GM20000 (cell line): Measurements from ENCODE around the gene NOL3.

ENCODE experiments used
- DNase-seq: peaks from one replicate; pipeline ENCODE4 v3.0.0; 2012; ENCODE audit warnings: low spot score
- TF ChIP-seq, protein P1 (sequence below): IDR thresholded peaks from 2 replicates; pipeline ENCODE4 v1.5.1; 2012; ENCODE audit warnings: mild to moderate bottlenecking, control low read depth; ENCODE audit errors: extremely low read depth, missing control alignments

Gene NOL3

DNA sequence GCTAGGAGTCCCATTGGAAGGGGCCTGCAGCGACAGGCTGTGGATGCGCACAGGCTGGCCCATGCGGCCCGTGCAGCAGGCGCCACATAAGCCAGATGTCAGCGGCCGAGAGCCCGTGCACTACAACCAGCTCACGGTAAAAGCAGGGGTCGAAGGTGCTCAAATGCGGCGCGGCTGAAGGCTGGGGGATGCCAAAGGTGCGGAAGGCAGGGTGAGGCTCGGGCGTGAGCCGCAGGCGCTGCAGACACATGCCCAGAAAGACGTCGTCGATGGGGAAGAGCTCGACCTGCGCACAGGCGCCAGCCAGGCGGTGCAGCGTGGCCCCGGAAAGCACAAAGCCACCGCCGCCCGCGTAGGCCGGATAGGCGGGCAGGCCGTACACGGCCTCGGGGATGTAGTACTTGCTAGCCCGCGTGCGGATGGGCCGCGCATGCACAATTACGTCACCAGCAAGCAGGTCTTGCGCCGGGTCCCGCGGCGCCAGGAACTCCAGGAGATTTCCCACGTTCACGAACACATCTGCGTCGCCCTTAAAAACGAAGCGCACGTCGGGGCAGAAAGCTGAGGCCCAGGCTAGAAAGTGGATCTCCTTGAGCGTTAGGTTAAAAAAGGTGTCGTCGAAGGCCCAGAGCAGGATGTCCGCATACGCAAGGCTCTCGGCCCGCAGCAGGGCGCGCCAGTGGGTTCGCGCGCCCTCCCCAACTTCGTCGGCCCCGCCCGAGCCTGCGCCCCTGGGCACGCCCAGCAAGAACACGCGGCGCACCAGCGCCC is 20.9 kb upstream of the NOL3 start:
- TF ChIP-seq, protein P1, sequence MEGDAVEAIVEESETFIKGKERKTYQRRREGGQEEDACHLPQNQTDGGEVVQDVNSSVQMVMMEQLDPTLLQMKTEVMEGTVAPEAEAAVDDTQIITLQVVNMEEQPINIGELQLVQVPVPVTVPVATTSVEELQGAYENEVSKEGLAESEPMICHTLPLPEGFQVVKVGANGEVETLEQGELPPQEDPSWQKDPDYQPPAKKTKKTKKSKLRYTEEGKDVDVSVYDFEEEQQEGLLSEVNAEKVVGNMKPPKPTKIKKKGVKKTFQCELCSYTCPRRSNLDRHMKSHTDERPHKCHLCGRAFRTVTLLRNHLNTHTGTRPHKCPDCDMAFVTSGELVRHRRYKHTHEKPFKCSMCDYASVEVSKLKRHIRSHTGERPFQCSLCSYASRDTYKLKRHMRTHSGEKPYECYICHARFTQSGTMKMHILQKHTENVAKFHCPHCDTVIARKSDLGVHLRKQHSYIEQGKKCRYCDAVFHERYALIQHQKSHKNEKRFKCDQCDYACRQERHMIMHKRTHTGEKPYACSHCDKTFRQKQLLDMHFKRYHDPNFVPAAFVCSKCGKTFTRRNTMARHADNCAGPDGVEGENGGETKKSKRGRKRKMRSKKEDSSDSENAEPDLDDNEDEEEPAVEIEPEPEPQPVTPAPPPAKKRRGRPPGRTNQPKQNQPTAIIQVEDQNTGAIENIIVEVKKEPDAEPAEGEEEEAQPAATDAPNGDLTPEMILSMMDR = no peak
- DNase-seq = no peak

DNA sequence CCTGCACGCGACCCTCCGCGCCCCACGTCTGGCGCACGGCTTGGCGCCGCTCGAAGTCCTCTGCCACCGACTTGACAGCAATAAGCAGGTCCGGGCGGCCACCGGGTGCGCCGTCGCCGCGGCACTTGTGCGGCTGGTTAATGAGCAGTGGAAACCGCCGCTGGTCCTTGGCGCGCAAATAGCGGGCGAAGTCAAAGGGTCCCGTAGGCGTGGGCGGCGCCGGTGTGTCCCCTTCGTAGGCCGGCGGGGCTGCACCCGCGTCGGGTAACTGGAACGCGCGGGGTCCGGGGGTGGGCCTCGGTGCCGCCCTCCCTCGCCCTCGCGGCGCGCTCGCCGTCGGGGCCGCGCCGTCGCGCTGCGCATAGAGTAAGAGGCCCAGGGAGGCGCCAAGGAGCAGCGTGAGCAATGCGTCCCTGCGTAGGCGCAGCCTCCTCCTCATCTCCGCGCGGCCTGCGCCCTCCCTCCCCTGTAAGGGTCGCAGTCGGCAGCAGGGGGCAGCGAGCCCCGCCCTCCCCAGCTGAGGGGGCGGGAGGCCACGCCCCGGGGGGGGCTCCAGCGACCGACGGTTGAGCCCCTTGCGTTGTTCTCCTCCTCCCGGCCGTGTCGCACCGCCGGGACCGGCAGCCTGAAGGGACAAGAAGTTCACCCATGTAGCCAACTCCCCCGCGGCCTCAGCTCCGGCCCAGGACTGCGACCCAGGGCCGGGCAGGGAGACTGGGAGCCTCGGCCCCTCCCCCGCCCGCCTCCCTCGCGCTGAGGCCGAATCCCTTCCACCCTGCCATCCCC is 20.1 kb upstream of the NOL3 start:
- TF ChIP-seq, protein P1 = no peak
- peak; percentile 91 for DNase-seq

DNA sequence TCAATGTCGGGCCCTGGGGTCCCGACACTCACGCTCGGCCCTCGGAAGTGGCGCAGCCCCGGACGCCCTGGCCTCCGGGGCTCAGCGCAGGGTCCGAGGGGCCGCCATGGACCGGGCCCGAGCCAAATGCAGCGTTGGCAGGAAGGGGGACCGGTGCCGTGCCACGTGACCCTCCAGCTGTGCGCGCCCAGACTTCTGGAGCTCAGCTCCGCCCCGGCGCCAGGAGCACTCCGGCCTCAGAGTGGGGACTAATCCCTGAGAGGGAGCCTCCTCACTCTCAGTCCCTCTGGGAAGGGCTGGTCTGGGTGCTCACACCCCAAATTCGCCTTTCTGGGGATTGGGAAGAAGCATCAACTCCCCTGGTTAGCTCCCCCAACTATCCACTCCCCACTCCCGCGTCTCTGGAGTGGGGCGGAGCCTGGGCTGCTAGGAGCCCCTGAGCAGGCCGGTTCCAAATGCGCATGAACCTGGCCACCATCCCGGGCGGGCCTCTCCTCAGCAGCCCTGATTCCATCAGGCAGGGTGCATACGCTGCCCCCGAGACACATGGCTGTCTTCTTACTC is 19.4 kb upstream of the NOL3 start, which contains the start of gene B3GNT9:
B3GNT9 (minus strand) TSS at position 166 of the 564 bp plus-strand sequence. CDS start 513 bp downstream, outside the sequence.
- TF ChIP-seq, protein P1 = no peak
- peak; percentile 85 for DNase-seq

DNA sequence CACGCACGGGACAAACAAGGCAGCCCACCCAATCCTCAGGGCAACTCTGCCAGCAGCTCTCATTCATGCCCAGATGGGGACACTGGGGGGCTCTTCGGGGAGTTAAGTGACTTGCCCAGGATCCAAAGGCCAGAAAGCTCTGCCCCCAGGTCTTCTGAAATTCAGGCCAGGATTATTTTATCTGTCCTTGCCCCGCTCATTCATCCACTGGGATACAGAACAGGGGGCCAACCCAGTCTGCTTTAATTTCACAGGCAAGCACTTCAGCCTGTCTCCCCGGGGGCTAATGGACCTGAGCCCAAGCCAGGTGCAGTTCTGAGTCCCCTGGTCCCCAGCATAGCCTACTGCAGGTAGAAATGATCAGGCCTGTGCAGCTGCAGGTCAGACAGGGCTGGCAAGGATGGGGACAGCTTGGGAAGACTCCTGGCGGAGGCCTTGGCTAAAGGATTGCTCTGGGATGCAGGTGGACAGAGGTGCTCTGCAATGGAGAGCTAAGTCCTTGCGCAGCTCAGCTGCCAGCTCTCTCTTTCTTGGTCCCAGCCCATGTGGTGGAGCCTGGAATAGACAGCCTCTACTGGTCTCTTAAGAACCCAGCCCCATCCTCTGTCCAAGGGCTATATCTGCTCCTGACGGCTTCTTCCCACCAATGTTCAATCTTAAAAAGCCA is 18.8 kb upstream of the NOL3 start:
- DNase-seq = no peak
- TF ChIP-seq, protein P1 = no peak

DNA sequence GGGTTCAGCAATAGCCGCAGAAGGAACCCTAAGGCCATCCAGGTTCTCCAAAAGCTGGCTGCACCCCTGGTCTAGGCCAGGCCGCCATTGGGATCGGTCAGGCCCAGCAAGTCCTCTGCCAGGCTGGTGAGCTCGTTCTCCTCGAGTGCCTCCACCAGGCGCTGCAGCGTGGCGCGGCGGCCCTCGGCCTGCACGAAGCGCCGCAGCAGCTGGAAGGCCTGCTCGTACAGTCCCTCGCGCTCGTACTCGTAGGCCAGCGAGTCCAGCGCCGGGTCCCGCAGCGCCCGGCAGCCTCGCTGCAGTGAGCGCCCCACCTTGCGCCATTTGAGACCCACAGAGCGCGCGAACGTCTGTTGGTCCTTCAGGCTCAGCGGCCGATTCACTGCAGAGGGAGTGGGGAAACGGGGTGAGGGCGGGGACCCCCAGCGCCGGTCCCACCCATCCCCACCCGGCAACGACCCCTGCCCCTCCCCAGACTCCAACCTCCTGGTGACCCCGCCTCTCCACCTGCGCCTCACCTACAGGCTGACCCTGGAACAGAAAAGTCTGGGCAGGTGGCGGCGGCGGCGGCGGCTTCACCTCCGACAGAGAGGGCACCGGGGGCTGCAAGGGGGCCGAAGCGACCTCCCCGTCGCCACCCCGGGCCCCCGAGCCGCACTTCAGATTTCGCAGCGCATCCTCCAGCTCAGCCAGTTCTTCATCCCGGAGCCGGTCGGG is 15.6 kb upstream of the NOL3 start:
- no peak for DNase-seq
- TF ChIP-seq, protein P1 = no peak

DNA sequence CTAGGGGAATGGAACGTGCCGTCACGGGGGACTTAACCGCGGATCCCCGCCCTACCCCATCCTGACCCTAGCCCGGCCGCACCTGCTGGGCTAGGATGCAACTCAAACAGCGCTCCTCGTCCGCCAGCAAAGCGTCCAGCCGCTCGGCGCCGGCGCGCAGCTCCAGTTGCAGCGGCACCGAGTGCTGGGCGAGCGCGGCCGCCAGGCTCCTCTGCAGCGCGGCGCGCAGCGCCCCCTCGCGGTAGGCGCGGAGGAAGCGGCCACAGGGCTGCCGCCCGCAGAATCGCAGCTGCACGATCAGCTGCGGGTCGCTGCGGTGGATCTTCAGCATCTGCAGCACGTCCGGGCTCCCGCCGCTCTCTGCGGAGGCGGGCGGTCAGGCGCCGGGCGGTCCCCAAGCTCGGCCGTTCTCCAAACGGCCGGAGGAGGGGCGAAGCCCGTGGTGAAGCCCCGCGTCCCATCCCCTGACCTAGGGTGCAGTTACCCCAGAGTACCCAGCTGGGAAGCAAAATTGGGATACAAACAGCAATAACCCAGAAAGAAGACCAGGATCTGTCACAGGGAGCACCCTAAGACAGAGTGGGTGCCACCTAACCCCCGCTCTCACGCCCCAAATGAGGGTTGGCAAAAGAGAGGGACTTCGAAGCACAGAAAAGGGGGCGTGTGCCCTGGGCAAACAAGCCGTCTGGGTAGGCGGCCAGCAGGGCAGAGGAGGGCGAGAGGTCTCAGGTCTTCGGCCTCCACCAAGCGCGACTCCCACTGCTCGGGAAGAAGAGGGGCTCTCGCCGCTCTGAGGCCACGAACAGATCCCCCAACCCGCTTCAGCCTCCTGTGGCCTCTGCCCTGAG is 14.8 kb upstream of the NOL3 start:
- TF ChIP-seq, protein P1 = peak; percentile 97
- DNase-seq = peak; percentile 95
